Activated B cell treated with CpG ODN at 0.5 μM for 24 hours (primary cell): ENCODE results near the gene LMO2. TPM values are rescaled to one million over a fixed set of nuclear protein-coding genes. Genes with fewer than 3 reads are reported as not detected.
"Not testable (repeated sequence)": the region's sequence is repeated elsewhere in the genome, so short reads cannot be mapped to it uniquely, and the experiment has no call there.

Experiments used
- ATAC-seq: fragments of 200-7000 bp; cut with Tn5 transposase; one replicate; pipeline ENCODE4 v1.10.0; 2021; ENCODE audit warnings: low read depth, mild to moderate bottlenecking, moderate library complexity
- CTCF ChIA-PET: fragments of 350-600 bp; sonication (Branson Sonifier 250); formaldehyde crosslinking; loops from one replicate; lab custom pipeline; 2021; ENCODE audit warnings: antibody characterized with exemption; lab: Charles Lee
- POLR2A ChIA-PET: fragments of 350-600 bp; sonication (Branson Sonifier 250); formaldehyde crosslinking; loops from one replicate; lab custom pipeline; 2021; ENCODE audit warnings: antibody characterized with exemption; lab: Charles Lee
- DNase-seq: peaks from one replicate; pipeline ENCODE4 v3.0.0; 2022
- H3K27ac Mint-ChIP-seq: one replicate; pipeline ENCODE4 v1.8.0; 2020; ENCODE audit warnings: mixed read lengths
- H3K27me3 Mint-ChIP-seq: one replicate; pipeline ENCODE4 v1.8.0; 2021; ENCODE audit warnings: mixed read lengths
- H3K36me3 Mint-ChIP-seq: one replicate; pipeline ENCODE4 v1.8.0; 2021; ENCODE audit warnings: low read depth, mixed read lengths
- H3K4me1 Mint-ChIP-seq: one replicate; pipeline ENCODE4 v1.8.0; 2021; ENCODE audit warnings: mixed read lengths
- H3K4me3 Mint-ChIP-seq: one replicate; pipeline ENCODE4 v1.8.0; 2020; ENCODE audit warnings: mild to moderate bottlenecking, mixed read lengths
- H3K9me3 Mint-ChIP-seq: one replicate; pipeline ENCODE4 v1.8.0; 2020; ENCODE audit warnings: mixed read lengths
- intact Hi-C: fragments of 100-400 bp; cut with micrococcal nuclease; formaldehyde crosslinking; loops from one replicate; pipeline ENCODE4 v1.15.1; 2024
- total RNA-seq: library from RNA; stranded (reverse); gene quantifications from 2 replicates; pipeline ENCODE4 v1.2.3, GENCODE V29; 2022
- TF ChIP-seq, protein P1 (sequence below): fragments of 200-600 bp; IDR thresholded peaks from one replicate; pipeline ENCODE4 v1.8.0; 2022; ENCODE audit warnings: antibody characterized with exemption, mild to moderate bottlenecking

Gene LMO2
- total RNA-seq, 1 donor from 2014 or later: 29.1 TPM

DNA sequence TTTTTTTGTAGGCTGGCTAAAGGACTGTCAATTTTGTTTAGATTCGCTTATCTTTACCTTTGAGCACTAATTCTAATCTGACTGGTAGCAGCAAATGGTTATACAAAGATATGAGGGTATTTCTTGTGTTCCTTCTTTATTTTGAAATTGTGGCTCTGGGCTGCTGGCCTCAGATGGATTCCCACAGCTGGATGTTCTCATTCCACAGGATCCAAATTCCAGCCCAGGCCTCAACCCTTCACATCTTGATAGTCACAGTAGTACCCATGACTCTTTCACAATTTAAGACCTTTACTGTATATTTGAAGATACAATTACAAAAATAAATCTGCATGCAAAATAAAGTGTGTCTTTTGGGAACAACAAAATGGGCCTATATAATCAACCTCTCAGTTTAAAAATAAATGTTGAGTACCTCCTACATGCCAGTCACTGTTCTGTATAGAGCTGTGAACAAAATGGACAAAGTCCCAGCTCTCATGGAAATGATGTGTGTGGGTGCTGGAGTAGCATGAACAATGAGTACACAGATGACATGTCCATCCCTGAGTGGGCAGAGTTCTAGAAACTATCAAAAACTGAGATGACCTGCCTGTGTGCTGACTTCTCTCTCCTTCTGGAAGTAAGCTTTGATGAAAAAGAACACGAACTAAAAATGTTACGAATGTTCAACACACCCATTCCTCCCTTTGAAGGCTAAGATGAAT is 65.9 kb downstream of the LMO2 start:
- H3K27me3 Mint-ChIP-seq: peaks cover 55% of the 10 kb centered on the region
- ATAC-seq (no peak), DNase-seq (no peak)
- ChIA-PET POLR2A (no interaction called here), CTCF (no interaction called here)
- H3K36me3 Mint-ChIP-seq: no peaks in the 10 kb centered on the region
- TF ChIP-seq, protein P1, sequence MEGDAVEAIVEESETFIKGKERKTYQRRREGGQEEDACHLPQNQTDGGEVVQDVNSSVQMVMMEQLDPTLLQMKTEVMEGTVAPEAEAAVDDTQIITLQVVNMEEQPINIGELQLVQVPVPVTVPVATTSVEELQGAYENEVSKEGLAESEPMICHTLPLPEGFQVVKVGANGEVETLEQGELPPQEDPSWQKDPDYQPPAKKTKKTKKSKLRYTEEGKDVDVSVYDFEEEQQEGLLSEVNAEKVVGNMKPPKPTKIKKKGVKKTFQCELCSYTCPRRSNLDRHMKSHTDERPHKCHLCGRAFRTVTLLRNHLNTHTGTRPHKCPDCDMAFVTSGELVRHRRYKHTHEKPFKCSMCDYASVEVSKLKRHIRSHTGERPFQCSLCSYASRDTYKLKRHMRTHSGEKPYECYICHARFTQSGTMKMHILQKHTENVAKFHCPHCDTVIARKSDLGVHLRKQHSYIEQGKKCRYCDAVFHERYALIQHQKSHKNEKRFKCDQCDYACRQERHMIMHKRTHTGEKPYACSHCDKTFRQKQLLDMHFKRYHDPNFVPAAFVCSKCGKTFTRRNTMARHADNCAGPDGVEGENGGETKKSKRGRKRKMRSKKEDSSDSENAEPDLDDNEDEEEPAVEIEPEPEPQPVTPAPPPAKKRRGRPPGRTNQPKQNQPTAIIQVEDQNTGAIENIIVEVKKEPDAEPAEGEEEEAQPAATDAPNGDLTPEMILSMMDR: no peak
- H3K4me3 Mint-ChIP-seq: no peak overlapping the region
- peaks cover 5% of the 10 kb centered on the region for H3K4me1 Mint-ChIP-seq
- no peaks in the 10 kb centered on the region for H3K9me3 Mint-ChIP-seq
- intact Hi-C loops: loop anchor here (10.0 kb wide), 1 partner anchor 1021 kb away; no protein-coding TSS in a partner anchor
- H3K27ac Mint-ChIP-seq: no peak overlapping the region

DNA sequence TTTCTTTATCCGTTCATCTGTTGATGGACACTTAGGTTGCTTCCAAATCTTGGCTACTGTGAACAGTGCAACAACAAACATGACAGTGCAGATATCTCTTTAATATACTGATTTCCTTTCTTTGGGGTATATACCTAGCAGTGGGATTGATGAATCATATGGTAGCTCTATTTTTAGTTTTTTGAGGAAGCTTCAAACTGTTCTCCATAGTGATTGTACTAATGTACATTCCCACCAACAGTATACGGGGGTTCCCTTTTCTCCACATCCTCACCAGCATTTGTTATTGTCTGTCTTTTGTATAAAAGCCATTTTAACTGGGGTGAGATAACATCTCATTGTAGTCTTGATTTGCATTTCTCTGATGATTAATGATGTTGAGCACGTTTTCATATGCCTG is 68.9 kb downstream of the LMO2 start:
- DNase-seq, CTCF ChIA-PET, H3K36me3 Mint-ChIP-seq, H3K4me3 Mint-ChIP-seq, ATAC-seq, H3K27ac Mint-ChIP-seq, H3K4me1 Mint-ChIP-seq, H3K9me3 Mint-ChIP-seq, POLR2A ChIA-PET: not testable (repeated sequence)
- H3K27me3 Mint-ChIP-seq: peaks cover 40% of the 10 kb centered on the region
- intact Hi-C loops: loop anchor here (10.0 kb wide), 1 partner anchor 1018 kb away; no protein-coding TSS in a partner anchor

DNA sequence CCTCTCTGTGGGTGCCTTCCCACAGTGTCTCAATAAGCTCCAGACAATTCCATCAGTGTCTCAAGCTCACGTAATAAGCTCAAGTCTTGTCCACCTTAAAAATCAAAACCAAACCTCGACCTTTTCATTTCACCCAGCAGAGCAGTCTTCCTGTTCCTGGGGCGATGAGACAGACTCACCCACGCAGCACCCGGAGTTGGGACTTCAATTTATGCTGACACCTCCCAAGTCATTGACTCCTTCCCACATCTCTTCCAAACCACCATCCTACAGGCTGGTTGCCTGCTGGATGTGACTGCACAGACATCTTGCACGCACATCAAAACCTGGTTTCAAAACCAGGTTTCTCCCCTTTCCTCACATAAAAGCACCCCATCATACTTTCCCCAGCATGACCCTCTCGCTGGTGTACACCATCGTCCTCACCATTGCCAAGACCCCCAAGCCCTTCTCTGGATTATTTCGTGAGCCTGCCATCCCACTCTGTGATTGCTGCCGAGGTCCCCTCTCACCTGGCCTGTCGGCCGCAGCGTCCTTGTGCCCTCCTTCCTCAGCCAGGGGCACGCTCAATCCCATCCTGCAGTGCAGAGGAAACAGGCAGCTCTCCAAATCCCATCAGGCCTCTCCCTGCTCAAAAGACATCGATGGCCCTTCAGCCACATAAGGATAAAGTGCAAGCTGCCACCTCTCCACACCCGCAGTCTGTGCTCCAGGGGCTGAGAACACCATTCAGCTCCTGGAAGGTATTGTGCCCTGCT is 72.4 kb downstream of the LMO2 start:
- TF ChIP-seq, protein P1: no peak
- intact Hi-C loops: loop anchor here (10.0 kb wide), 1 partner anchor 1015 kb away; no protein-coding TSS in a partner anchor
- no peak overlapping the region for H3K27ac Mint-ChIP-seq
- POLR2A ChIA-PET: no interaction called here
- peaks cover 17% of the 10 kb centered on the region for H3K27me3 Mint-ChIP-seq
- peaks cover 3% of the 10 kb centered on the region for H3K4me1 Mint-ChIP-seq
- DNase-seq (no peak), ATAC-seq (no peak)
- CTCF ChIA-PET: interaction anchor here (1.2 kb wide), 1 partner anchor 355 kb away, joined by 3 read pairs; no protein-coding TSS in a partner anchor
- no peaks in the 10 kb centered on the region for H3K9me3 Mint-ChIP-seq
- H3K36me3 Mint-ChIP-seq: no peaks in the 10 kb centered on the region
- H3K4me3 Mint-ChIP-seq: no peak overlapping the region

Other genes with a start within 250 kb of the LMO2 start
- 0.49 TPM in 1 of 2 replicates, not detected in the other for gene C11orf91, start 191.2 kb downstream of the LMO2 start, total RNA-seq
- 92.9 and 94.1 TPM in 2 replicates for gene CD59, start 155.7 kb downstream of the LMO2 start, total RNA-seq
- gene FBXO3, start 117.6 kb downstream of the LMO2 start, total RNA-seq: 22.3 and 23.5 TPM in 2 replicates
- 152 and 158 TPM in 2 replicates for gene CAPRIN1, start 159.7 kb upstream of the LMO2 start, total RNA-seq
- gene NAT10, start 213.6 kb upstream of the LMO2 start, total RNA-seq: 107 and 120 TPM in 2 replicates